Activated naive CD8-positive, alpha-beta T cell treated with anti-CD3 and anti-CD28 coated beads, Interleukin-2, amount 50 U/mL, for 24 hours (primary cell): Measurements from ENCODE around the gene DOK5.

Experiments used
- ATAC-seq: fragments of 150-1000 bp; cut with Tn5 transposase; one replicate; pipeline ENCODE4 v1.10.0; 2021
- DNase-seq: peaks from one replicate; pipeline ENCODE4 v3.0.0; 2021
- H3K27ac Mint-ChIP-seq: one replicate; pipeline ENCODE4 v1.8.0; 2021; ENCODE audit warnings: mild to moderate bottlenecking, mixed read lengths
- H3K27me3 Mint-ChIP-seq: one replicate; pipeline ENCODE4 v1.8.0; 2021; ENCODE audit warnings: mixed read lengths
- H3K36me3 Mint-ChIP-seq: one replicate; pipeline ENCODE4 v1.8.0; 2021; ENCODE audit warnings: low read depth, mixed read lengths
- H3K4me1 Mint-ChIP-seq: one replicate; pipeline ENCODE4 v1.8.0; 2021; ENCODE audit warnings: mixed read lengths
- H3K4me3 Mint-ChIP-seq: one replicate; pipeline ENCODE4 v1.8.0; 2021; ENCODE audit warnings: mild to moderate bottlenecking, moderate library complexity, mixed read lengths
- H3K9me3 Mint-ChIP-seq: one replicate; pipeline ENCODE4 v1.8.0; 2021; ENCODE audit warnings: mixed read lengths

Gene DOK5

DNA sequence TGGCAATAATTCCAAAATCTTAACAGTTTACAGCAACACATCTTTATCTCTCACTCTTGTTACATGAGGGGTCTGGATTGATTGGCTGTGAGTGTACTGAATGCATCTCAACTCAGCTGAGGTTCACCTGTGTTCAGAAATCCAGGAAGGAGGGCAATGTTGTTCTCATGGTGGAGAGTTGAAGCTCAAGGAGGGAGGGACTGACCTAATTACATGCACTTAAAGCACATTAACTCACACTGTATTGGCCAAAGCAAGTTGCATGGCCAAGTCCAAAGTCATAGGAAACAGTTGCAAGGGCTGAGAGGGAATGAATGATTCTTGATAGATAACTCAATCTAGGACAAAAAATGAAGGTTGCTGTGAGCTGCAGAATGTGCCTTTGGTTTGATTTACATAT, 102.2 kb downstream of the DOK5 start:
- Mint-ChIP-seq H3K9me3 (no peaks in the 10 kb centered on the region), H3K4me3 (no peak overlapping the region), H3K36me3 (no peaks in the 10 kb centered on the region), H3K27me3 (peaks cover 2% of the 10 kb centered on the region), H3K27ac (no peak overlapping the region), H3K4me1 (no peaks in the 10 kb centered on the region)
- DNase-seq (no peak), ATAC-seq (no peak)

DNA sequence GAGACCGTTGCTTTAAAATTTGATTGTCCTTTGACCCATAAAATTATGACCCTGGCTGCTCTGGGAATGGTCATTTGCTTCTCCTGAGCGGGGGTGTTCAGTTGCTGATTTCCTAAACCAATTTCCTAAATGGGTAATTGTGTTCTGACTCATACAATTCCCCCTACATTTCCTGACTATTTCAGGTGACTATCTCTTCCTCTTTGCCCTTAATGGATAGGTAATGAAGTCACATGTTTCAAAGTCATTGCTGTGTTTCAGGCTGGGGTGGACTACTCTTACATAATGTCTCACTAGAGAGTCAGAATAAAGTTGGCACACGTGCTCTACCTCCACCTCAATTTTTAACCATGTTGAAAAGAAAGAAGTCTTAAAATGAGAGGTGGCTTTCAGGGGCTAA, 109.8 kb downstream of the DOK5 start:
- Mint-ChIP-seq H3K4me3 (no peak overlapping the region), H3K36me3 (no peaks in the 10 kb centered on the region), H3K27ac (no peak overlapping the region), H3K4me1 (no peaks in the 10 kb centered on the region), H3K27me3 (peaks cover 3% of the 10 kb centered on the region), H3K9me3 (peaks cover 4% of the 10 kb centered on the region)
- ATAC-seq (no peak), DNase-seq (no peak)

DNA sequence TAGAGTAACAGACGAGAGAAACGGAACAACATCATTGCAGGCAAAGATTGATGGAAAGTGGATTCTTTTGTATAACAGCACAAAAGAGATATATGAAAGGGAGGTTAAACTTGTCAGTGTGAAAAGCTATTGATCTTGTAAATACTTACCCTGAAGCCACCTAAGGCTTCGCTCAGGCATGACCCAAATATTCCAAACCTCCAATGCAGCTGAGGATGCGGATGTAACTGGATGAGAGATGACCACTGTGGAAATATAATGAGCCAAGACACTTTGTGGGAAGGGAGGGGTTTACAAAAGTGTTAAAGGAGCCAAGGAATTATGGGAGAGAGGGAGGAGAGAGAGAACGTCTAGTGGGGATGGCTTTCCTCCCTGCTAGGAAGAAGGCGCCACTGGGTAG, 112.0 kb downstream of the DOK5 start:
- Mint-ChIP-seq H3K27ac (no peak overlapping the region), H3K4me3 (no peak overlapping the region), H3K4me1 (no peaks in the 10 kb centered on the region), H3K27me3 (peaks cover 5% of the 10 kb centered on the region), H3K9me3 (peaks cover 4% of the 10 kb centered on the region), H3K36me3 (no peaks in the 10 kb centered on the region)
- DNase-seq (no peak), ATAC-seq (no peak)

DNA sequence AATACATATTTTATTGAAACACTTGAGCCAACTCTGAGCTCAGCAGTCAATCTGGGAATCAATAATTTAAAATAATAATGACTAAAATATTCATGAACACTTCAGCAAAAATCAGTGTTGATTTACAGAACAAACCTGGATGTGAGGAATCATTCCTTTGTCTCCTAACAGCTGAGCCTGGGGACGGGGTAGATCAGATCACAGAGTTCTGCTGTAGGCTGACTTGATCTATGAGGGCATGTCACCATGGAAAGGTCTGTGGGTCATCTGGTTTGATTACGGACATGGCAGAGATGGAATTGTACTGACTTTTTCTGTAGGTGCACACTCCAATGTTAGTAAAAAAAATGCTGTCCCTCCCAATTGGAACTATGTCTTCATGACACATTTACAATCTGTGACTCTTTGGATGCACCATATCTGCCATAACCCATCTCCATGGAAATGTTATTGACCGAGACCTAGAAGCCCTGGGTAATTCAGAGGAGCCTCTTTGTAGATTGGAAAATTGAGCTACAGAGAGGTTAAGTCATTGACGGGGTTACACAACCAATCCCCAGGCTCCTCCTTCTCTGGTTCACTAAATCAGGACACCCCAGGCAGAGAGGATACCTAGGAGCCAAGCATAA, 114.1 kb downstream of the DOK5 start:
- H3K27me3 Mint-ChIP-seq = peaks cover 5% of the 10 kb centered on the region
- no peaks in the 10 kb centered on the region for H3K36me3 Mint-ChIP-seq
- ATAC-seq (no peak), DNase-seq (no peak)
- peaks cover 4% of the 10 kb centered on the region for H3K9me3 Mint-ChIP-seq
- H3K27ac Mint-ChIP-seq = no peak overlapping the region
- H3K4me3 Mint-ChIP-seq = no peak overlapping the region
- no peaks in the 10 kb centered on the region for H3K4me1 Mint-ChIP-seq

DNA sequence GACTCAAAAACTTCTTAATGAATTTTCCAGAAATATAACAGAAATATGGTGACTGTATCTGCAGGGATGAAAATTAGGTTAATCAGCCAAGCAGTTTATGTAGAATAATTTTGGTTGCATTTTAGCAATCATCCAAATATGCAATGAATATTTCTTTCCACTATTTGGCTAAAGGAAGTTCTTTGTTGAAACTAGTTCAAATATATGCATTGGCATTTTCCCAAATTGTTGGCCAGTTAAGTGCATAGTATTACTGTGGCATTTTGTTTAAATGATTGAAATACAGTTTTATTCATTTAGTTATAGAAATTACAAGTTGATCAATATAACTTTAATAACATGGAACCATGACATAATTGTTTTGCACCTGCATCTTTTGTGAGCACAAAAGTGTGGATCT, 115.5 kb downstream of the DOK5 start:
- DNase-seq = no peak
- peaks cover 4% of the 10 kb centered on the region for H3K9me3 Mint-ChIP-seq
- no peak for ATAC-seq
- peaks cover 11% of the 10 kb centered on the region for H3K27me3 Mint-ChIP-seq
- no peak overlapping the region for H3K4me3 Mint-ChIP-seq
- H3K27ac Mint-ChIP-seq = no peak overlapping the region
- H3K4me1 Mint-ChIP-seq = no peaks in the 10 kb centered on the region
- H3K36me3 Mint-ChIP-seq = no peaks in the 10 kb centered on the region

DNA sequence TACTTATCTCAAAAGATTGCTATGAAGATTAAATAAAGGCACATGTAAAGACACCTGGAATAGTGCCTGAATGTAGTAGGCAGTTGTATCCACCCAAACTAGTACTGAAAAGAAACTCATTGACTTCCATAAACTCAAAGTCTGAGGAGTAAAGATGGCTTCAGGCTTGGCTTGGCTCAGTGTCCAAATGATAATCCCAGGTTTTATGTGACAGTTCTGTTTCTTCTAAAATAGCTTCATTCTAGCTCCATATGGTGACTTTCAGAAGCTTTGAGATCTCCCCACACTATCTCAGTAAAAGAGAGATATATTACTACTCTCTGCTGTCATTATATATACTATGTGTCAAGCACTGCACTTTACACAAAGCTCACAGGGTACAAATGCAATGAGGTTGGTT, 121.3 kb downstream of the DOK5 start:
- no peak for DNase-seq

DNA sequence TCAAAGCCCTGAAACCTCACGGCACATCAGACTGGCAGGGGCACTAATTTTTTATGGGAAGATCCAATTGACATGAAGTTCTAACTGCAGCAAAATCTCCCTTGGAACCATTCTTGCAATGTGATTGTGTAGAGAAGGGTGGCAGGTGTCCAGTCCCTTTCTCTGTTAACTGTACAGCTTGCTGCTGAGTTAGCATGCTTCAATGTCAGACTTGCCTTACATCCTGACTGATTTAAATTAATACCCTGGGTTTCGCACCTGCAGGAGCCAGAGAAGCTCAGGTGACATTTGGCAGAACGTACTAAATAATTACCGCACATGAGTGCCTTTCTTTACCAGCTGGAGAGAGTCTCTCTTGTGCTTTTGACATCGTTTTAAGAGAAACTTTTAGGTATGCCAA, 123.0 kb downstream of the DOK5 start:
- ATAC-seq = no peak
- no peak for DNase-seq
- H3K27me3 Mint-ChIP-seq = peaks cover 6% of the 10 kb centered on the region

More for the DNA sequence above, 121.3 kb downstream of the DOK5 start:
- Mint-ChIP-seq H3K9me3 (peaks cover 9% of the 10 kb centered on the region), H3K36me3 (no peaks in the 10 kb centered on the region), H3K27me3 (peaks cover 8% of the 10 kb centered on the region), H3K4me1 (no peaks in the 10 kb centered on the region), H3K4me3 (no peak overlapping the region), H3K27ac (no peak overlapping the region)
- ATAC-seq = no peak

DNA sequence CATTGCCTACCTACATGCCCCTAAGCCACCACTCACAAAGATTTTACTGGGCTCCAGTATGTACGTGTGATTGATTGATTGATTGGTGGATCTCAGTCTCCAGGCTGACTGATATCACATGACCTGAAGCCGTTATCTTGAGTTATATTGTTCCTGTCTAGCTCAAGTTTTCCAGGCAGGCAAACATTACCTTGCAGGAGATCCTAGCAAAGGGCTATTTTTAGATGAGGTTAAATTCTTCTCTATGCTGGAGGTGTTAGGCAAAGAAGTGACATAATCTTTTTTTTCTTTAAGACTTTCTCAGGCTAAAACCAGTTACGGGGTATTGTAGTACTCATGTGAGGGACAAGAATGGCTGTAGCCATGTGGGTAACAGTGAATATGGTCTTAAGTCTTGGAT, 125.2 kb downstream of the DOK5 start:
- H3K27ac Mint-ChIP-seq = no peak overlapping the region

More for the DNA sequence above, 123.0 kb downstream of the DOK5 start:
- Mint-ChIP-seq H3K4me3 (no peak overlapping the region), H3K36me3 (no peaks in the 10 kb centered on the region), H3K9me3 (peaks cover 9% of the 10 kb centered on the region), H3K27ac (no peak overlapping the region), H3K4me1 (no peaks in the 10 kb centered on the region)

DNA sequence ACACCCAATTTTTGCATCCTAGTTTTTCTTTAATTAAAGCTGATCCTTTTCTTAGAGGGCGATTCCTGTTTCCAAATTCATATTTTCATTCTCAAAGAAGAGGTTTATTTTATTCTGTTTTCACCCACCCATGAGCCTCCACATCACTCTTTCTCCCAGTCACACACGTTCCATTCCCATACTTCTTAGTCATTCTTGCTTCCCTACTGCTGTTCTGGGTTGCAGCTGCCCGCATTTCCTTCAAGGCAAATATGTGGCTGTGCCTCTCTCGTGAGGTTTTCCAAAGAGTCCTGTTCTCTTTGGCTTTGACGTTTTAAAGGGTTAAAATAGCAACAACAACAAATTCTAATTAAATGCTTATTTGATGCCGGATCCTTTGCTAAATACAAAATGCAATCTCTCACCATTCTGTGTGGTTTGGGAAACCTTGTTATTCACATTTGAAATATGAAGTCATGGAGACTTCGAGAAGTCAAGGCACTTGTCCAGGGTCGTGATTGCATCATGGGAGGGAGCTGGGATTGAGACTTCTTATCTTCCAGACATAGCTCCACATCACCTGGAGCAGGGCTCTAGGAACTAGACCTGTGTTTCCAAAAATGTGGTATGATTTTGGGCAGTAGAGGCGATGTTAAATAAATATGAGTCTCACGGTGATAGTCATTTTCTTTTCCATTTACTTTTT, 126.6 kb downstream of the DOK5 start:
- no peak overlapping the region for H3K27ac Mint-ChIP-seq
- DNase-seq (no peak), ATAC-seq (no peak)
- no peaks in the 10 kb centered on the region for H3K4me1 Mint-ChIP-seq
- H3K36me3 Mint-ChIP-seq = no peaks in the 10 kb centered on the region
- H3K9me3 Mint-ChIP-seq = peaks cover 5% of the 10 kb centered on the region
- H3K4me3 Mint-ChIP-seq = no peak overlapping the region
- peaks cover 3% of the 10 kb centered on the region for H3K27me3 Mint-ChIP-seq

More for the DNA sequence above, 125.2 kb downstream of the DOK5 start:
- Mint-ChIP-seq H3K4me1 (no peaks in the 10 kb centered on the region), H3K27me3 (peaks cover 3% of the 10 kb centered on the region), H3K4me3 (no peak overlapping the region), H3K9me3 (peaks cover 5% of the 10 kb centered on the region), H3K36me3 (no peaks in the 10 kb centered on the region)
- ATAC-seq (no peak), DNase-seq (no peak)

DNA sequence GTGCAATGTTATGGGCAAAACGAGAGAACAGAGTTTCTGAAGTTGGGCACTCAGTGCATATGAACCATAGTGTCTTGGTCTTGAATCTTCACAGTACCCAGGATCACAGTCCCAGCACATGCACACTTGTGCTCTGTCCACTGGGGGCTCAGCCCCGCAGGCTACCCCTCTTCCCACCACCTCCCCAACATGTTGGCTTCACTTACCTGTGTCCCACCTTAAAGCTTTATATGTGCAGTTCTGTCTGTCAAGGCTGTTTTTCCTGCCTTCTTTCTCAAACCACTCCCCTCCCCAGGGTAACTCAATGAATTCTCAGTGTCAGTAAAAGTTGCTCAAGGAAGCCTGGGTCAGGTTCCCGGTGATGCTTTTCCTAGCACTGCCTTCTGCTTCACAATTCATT, 129.9 kb downstream of the DOK5 start:
- peaks cover 5% of the 10 kb centered on the region for H3K9me3 Mint-ChIP-seq
- no peak overlapping the region for H3K4me3 Mint-ChIP-seq
- no peaks in the 10 kb centered on the region for H3K4me1 Mint-ChIP-seq
- peaks cover 3% of the 10 kb centered on the region for H3K27me3 Mint-ChIP-seq
- DNase-seq = no peak
- ATAC-seq = no peak
- H3K36me3 Mint-ChIP-seq = no peaks in the 10 kb centered on the region
- no peak overlapping the region for H3K27ac Mint-ChIP-seq

DNA sequence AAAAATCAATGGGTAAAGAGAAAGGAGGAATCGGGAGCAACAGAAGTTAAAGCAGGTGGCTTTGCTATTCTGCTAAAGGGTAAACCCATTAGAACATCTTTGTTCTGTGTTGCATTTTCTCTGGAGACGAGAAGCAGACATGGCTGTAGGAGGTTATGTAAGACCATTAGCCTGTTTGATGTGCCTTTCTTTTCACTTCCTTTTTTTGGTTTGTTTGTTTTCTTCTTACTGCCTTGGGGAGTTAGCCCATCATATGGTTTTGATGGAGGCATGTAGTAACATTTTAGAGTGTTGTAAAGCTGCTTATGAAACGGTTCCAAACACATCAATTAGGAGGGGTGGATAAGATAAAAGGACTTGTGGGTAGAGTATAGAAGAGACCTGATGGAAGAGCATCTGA, 131.0 kb downstream of the DOK5 start:
- H3K9me3 Mint-ChIP-seq = no peaks in the 10 kb centered on the region
- H3K4me1 Mint-ChIP-seq = no peaks in the 10 kb centered on the region
- H3K36me3 Mint-ChIP-seq = no peaks in the 10 kb centered on the region
- ATAC-seq (no peak), DNase-seq (no peak)
- H3K27me3 Mint-ChIP-seq = peaks cover 6% of the 10 kb centered on the region
- H3K4me3 Mint-ChIP-seq = no peak overlapping the region
- H3K27ac Mint-ChIP-seq = no peak overlapping the region

DNA sequence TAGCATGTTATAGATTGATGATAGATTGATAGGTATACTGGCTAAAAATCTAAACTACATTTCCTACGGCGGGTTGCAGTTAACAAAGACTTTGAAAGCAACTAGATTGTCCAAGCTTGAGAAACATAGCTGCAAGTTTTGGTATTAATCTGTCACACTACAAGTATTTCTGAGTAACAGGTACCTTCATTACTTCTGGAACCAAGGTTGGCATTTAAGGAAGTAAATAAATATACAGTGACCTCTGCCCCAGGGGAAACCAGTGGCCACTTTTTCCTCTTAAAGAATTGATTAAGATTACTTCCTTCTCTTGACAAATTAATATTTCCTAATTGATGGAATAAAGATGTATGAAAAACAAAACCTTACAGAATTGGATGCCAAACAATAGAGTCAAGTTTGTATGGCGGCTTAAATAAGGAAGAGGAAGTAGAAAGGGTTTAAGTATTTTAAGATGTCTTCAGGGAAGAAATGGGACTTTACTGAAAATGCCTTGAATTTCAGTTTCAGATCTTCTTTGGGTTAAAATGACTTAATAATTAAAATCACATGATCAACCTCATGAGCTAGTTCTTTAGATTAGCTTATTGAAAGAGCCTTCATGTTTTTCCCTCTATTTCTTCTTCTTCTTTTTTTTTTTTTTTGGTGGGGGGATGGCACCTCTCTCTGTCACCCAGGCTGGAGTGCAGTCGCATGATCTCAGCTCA, 132.8 kb downstream of the DOK5 start:
- H3K4me1 Mint-ChIP-seq = no peaks in the 10 kb centered on the region
- no peak for DNase-seq

DNA sequence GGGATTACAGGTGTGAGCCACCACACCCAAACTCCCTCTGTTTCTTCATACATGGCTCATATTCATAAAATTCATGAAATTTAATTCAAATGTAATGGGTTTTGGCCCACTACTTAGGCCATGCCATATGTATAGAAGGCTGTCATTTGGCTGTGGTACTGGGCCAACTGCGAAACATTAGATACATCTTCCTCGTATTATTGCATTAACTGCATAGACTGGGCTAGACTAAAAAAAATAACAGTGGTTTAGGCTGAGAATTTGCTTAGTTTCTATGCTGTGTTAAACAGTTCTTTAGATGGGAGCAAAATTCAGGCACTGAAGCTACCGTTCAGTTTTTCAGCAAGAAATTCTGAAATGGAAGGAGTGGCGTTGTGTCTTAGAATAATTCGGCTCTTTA, 133.6 kb downstream of the DOK5 start:
- no peak for DNase-seq
- Mint-ChIP-seq H3K36me3 (no peaks in the 10 kb centered on the region), H3K4me3 (no peak overlapping the region), H3K27ac (no peak overlapping the region), H3K27me3 (peaks cover 7% of the 10 kb centered on the region), H3K4me1 (no peaks in the 10 kb centered on the region), H3K9me3 (no peaks in the 10 kb centered on the region)
- no peak for ATAC-seq

More for the DNA sequence above, 132.8 kb downstream of the DOK5 start:
- Mint-ChIP-seq H3K4me3 (no peak overlapping the region), H3K27me3 (peaks cover 7% of the 10 kb centered on the region), H3K27ac (no peak overlapping the region), H3K9me3 (no peaks in the 10 kb centered on the region), H3K36me3 (no peaks in the 10 kb centered on the region)
- ATAC-seq = no peak

DNA sequence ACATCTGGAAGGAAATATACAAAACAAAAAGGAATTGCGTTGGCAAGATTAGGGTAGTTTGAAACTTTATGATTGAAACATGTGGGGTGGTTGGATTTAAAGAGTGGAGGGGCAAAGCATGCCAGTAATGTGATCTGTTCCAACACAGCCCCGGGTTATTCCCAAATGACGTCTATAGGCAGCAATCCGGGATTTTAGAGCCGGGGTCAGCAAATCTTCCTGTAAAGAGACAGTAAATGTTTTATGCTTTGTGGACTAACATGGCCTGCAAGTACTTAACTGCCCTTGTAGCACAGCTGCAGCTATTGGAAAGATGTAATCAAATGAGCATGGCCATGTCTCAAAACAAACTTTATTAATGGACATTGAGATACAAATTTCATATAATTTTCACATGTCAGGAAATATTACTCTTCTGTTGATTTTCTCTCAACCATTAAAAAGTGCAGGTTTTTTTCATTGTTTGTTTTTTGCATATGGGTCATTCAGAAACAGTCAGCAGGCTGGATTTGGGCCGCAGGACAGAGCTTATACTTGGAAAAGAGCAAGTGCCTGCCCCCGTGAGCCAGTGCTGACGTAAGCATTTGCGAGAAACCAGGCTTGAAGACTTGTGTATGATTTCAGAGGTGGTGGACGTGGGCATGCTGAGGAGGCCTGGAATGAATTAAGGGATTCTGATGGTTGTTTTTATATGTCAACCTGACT, 136.5 kb downstream of the DOK5 start:
- Mint-ChIP-seq H3K36me3 (no peaks in the 10 kb centered on the region), H3K4me1 (no peaks in the 10 kb centered on the region), H3K27me3 (peaks cover 4% of the 10 kb centered on the region), H3K27ac (no peak overlapping the region), H3K4me3 (no peak overlapping the region), H3K9me3 (no peaks in the 10 kb centered on the region)
- DNase-seq = no peak
- ATAC-seq = no peak

DNA sequence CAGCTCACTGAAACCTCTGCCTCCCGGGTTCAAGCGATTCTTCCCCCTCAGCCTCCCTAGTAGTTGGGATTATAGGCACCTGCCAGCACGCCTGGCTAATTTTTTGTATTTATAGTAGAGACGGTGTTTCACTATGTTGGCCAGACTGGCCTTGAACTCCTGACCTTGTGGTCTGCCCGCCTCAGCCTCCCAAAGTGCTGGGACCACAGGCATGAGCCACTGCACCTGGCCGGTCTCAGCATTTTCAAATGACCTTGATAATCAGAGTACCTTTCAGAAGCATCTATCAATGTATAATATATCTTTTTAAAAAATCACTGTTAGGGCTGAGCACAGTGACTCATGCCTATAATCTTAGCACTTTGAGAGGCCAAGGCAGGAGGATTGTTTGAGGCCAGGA, 143.0 kb downstream of the DOK5 start:
- Mint-ChIP-seq H3K27ac (no peak overlapping the region), H3K4me1 (no peaks in the 10 kb centered on the region), H3K36me3 (no peaks in the 10 kb centered on the region), H3K4me3 (no peak overlapping the region), H3K9me3 (no peaks in the 10 kb centered on the region), H3K27me3 (peaks cover 2% of the 10 kb centered on the region)
- ATAC-seq = no peak
- no peak for DNase-seq
